GM13976 (cell line): Measurements from ENCODE around the gene UNC45B.
"Not testable (repeated sequence)": the region's sequence is repeated elsewhere in the genome, so short reads cannot be mapped to it uniquely, and the experiment has no call there.

Experiments
- DNase-seq: peaks from one replicate; pipeline ENCODE4 v3.0.0; 2012; ENCODE audit warnings: low spot score
- in situ Hi-C: fragments of 300-500 bp; cut with MboI; formaldehyde crosslinking; loops from one replicate; pipeline ENCODE4 v1.12.0; 2022; ENCODE audit warnings: low sequenced_read_pairs, mixed read lengths, inconsistent platforms; ENCODE audit not compliant: unreplicated experiment
- TF ChIP-seq, protein P1 (sequence below): IDR thresholded peaks from 2 replicates; pipeline ENCODE4 v1.5.1; 2012; ENCODE audit warnings: borderline replicate concordance, mild to moderate bottlenecking; ENCODE audit not compliant: insufficient read depth; ENCODE audit errors: extremely low read depth, missing control alignments, control extremely low read depth

The UNC45B gene

DNA sequence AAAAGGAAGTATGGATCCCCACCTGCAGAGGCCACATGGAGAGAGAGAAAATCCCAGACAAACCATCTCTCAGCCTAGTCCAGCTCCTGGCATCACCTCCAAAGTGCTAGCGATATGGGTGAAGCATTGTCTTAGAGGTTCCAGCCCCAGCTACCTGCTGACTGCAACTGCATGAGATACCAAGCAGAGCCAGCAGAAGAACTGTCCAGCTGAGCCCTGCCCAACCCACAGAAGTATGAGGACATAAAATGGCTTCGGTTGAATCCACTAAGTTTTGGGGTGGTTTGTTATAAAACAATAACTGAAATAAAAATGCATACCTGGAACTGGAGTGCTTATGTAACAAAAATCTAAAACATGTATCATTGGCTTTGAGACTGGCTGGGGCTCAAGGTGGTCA lies 74.8 kb downstream of the UNC45B start:
- in situ Hi-C loops = no loop called here
- DNase-seq = no peak
- TF ChIP-seq, protein P1, sequence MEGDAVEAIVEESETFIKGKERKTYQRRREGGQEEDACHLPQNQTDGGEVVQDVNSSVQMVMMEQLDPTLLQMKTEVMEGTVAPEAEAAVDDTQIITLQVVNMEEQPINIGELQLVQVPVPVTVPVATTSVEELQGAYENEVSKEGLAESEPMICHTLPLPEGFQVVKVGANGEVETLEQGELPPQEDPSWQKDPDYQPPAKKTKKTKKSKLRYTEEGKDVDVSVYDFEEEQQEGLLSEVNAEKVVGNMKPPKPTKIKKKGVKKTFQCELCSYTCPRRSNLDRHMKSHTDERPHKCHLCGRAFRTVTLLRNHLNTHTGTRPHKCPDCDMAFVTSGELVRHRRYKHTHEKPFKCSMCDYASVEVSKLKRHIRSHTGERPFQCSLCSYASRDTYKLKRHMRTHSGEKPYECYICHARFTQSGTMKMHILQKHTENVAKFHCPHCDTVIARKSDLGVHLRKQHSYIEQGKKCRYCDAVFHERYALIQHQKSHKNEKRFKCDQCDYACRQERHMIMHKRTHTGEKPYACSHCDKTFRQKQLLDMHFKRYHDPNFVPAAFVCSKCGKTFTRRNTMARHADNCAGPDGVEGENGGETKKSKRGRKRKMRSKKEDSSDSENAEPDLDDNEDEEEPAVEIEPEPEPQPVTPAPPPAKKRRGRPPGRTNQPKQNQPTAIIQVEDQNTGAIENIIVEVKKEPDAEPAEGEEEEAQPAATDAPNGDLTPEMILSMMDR = no peak

DNA sequence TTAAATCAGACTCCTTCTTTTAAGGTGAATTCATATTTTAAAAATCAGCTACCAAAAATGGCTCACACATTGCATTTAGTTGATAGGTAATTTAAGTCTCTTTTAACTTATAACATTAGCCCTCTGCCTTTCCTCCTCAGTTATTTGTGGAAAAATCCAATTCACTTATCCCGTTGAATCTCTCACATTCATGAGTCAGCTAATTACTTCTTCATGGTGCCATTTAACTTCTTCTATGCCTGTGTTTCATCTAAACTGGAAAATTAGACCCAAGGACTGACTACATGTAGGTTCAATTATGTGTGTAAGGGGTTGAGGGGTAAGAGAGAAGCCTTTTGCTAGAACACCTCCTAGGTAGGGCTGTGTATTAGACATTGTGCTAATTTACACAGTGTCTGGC lies 76.8 kb downstream of the UNC45B start:
- TF ChIP-seq, protein P1 = no peak

DNA sequence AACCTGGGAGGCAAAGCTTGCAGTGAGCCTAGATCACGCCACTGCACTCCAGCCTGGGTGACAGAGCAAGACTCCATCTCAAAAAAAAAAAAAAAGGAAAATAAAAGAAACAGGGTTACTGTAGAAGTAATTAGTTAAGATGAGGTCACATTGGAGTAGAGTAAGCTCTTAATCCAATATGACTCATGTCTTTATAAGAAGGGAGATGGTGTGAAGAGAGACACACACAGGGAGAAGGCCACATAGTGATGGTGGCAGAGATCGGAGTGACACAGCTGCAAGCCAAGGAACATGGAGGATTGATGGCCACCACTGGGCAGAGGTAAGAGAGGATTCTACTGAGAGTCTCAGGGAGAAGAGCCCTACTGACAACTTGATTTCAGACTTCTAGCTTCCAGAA lies 79.9 kb downstream of the UNC45B start:
- in situ Hi-C loops = no loop called here
- no peak for DNase-seq
- TF ChIP-seq, protein P1 = no peak

More for the DNA sequence above, 76.8 kb downstream of the UNC45B start:
- in situ Hi-C loops = no loop called here
- no peak for DNase-seq

DNA sequence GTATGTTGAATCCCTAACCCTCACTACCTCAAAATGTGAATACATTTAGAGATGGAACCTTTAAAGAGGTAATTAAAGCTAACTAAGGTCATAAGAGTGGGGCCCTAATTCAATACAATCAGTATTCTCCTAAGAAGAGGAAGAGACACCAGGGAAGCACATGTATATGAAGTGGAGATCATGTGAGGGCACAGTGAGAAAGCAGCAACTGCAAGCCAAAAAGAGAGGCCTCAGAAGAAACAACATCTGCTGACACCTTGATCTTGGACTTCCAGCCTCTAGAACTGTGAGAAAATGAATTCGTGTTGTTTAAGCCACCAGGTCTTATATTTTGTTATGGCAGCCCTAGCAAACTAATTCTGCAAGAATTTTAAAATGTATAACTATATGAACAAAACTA lies 82.0 kb downstream of the UNC45B start:
- in situ Hi-C loops = no loop called here
- no peak for DNase-seq
- TF ChIP-seq, protein P1 = no peak

DNA sequence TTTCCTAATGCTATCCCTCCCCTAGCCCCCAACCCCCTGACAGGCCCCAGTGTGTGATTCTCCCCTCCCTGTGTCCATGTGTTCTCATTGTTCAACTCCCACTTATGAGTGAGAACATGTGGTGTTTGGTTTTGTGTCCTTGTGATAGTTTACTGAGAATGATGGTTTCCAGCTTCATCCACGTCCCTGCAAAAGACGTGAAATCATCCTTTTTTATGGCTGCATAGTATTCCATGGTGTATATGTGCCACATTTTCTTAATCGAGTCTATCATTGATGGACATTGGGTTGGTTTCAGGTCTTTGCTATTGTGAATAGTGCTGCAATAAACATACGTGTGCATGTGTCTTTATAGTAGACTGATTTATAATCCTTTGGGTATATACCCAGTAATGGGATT lies 86.7 kb downstream of the UNC45B start:
- in situ Hi-C loops, DNase-seq: not testable (repeated sequence)

DNA sequence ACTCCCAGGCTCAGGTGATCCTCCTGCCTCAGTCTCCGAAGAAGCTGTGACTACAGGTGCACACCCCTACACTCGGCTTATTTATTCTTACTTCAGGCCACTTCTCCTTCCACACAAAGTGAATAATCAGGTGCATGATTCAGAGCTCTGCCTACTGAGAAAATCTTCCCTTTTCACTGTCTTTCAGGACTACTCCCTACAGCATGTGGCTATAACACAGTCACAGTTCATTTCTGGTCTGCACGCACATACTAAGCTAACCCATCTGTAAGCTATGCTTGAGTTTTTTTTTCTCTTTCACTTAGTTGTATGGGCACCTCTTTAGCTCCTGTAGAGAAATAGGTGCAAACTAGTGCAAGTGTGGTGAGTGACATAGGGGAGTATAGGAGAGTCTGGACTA lies 87.7 kb downstream of the UNC45B start:
- no peak for DNase-seq
- in situ Hi-C loops = no loop called here
- TF ChIP-seq, protein P1 = no peak

DNA sequence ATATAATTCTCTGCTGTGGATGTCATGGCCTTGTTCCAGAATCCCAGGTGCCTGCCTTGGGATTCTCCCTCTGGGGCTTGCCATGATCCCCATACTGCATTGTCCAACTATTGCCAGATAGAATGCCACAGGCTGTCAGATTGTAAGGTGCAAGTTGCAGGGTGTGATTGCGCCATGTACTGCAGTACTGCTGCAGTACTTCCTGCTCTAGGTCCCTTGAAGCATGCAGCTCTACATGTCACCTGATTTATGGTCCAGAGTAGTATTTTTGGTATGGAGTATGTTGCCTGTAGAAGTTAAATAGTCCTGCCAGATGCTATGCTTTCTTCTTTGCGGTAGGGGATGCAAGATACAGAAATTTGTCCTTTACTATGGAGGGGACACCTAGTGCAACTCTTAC lies 88.3 kb downstream of the UNC45B start:
- TF ChIP-seq, protein P1 = no peak
- in situ Hi-C loops = no loop called here
- DNase-seq = no peak

DNA sequence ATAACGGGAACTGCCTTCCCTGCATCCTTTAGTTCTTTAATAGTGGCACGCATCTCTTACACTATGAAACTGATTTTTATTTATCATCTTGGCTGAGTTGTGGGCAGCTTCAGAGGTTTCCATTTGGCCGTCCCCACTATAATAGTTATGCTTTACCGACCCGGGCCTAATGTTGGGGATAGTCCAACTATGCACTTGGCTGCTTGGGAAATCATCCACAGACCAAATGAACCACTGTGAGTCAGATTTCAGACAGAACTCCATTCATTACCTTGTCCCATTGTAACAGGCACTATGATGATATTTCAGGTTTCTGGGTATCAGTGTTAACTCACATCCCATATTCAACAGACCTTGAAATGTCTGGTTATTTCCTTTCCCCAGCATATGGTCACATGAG lies 89.2 kb downstream of the UNC45B start:
- TF ChIP-seq, protein P1 = no peak
- no peak for DNase-seq
- in situ Hi-C loops = no loop called here
